GM12878 (cell line): ENCODE results near the gene RDH12. TPM values are rescaled to one million over a fixed set of nuclear protein-coding genes. Genes with fewer than 3 reads are reported as not detected.

ENCODE experiments used
- ATF7 ChIP-seq: fragments of 450-650 bp; IDR thresholded peaks from 2 replicates; pipeline ENCODE4 v1.6.1; 2016; ENCODE audit warnings: low read depth, mild to moderate bottlenecking
- IRF5 ChIP-seq: fragments of 450-650 bp; IDR thresholded peaks from 2 replicates; pipeline ENCODE4 v1.6.1; 2017; ENCODE audit warnings: borderline replicate concordance
- MEF2A ChIP-seq: IDR thresholded peaks from 2 replicates; pipeline ENCODE4 v1.6.1; 2011; ENCODE audit warnings: low read depth, mild to moderate bottlenecking, low read length, moderate library complexity; ENCODE audit not compliant: insufficient read depth
- NR2C1 ChIP-seq: fragments of 450-650 bp; IDR thresholded peaks from 2 replicates; pipeline ENCODE4 v1.6.1; 2017; ENCODE audit warnings: antibody characterized with exemption, mild to moderate bottlenecking, moderate library complexity
- RELB ChIP-seq: fragments of 450-650 bp; IDR thresholded peaks from 2 replicates; pipeline ENCODE4 v1.6.1; 2017; ENCODE audit warnings: low read depth, mild to moderate bottlenecking, moderate library complexity
- polyA plus RNA-seq, 11 experiments: library from polyadenylated mRNA; depleted of rRNA in 4 of 11; unstranded in 6 of 11; stranded (reverse) in 5 of 11; fragments of >200 nt; fragmentation: Nextera tagmentation in 4 of 11; fragmentation: Illumina TruSeq in 1 of 11; extraction: Ambion mirVana in 4 of 11; extraction: Trizol in 1 of 11; gene quantifications; 1 replicate in 1 of 11; 2 replicates in 10 of 11; pipeline versions ENCODE4 v1.2.1 to v1.2.3, GENCODE V29; 2011 to 2016; ENCODE audit warnings: inconsistent platforms in 2 of 11, missing spikeins in 2 of 11, low read depth in 1 of 11
- total RNA-seq, 4 experiments: library from RNA; depleted of rRNA in 3 of 4; stranded (reverse); fragments of >200 nt in 3 of 4; fragmentation: Illumina TruSeq in 1 of 4; extraction: Trizol in 1 of 4; gene quantifications; 2 replicates each; pipeline versions ENCODE4 v1.2.1 to v1.2.3, GENCODE V29; 2013 to 2021
- TF ChIP-seq, protein P1 (sequence below): fragments of 450-650 bp; IDR thresholded peaks from 2 replicates; pipeline ENCODE4 v1.6.1; 2018; ENCODE audit warnings: borderline replicate concordance, mild to moderate bottlenecking; ENCODE audit not compliant: partially characterized antibody

Gene RDH12
- total and polyA plus RNA-seq, 10 of the 15 experiments (the other 5 are each of a cell fraction or from before 2014, with no cell fraction given), result not detected

GRCh38 chr14:67728258-67728657 lies 26.6 kb downstream of the RDH12 start (continued):
- TF ChIP-seq RELB, result no peak
- no peak for TF ChIP-seq IRF5
- no peak for TF ChIP-seq MEF2A
- no peak for TF ChIP-seq NR2C1
- TF ChIP-seq ATF7, result no peak
- TF ChIP-seq, protein P1, sequence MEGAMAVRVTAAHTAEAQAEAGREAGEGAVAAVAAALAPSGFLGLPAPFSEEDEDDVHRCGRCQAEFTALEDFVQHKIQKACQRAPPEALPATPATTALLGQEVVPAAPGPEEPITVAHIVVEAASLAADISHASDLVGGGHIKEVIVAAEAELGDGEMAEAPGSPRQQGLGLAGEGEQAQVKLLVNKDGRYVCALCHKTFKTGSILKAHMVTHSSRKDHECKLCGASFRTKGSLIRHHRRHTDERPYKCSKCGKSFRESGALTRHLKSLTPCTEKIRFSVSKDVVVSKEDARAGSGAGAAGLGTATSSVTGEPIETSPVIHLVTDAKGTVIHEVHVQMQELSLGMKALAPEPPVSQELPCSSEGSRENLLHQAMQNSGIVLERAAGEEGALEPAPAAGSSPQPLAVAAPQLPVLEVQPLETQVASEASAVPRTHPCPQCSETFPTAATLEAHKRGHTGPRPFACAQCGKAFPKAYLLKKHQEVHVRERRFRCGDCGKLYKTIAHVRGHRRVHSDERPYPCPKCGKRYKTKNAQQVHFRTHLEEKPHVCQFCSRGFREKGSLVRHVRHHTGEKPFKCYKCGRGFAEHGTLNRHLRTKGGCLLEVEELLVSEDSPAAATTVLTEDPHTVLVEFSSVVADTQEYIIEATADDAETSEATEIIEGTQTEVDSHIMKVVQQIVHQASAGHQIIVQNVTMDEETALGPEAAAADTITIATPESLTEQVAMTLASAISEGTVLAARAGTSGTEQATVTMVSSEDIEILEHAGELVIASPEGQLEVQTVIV, result no peak
- TF ChIP-seq, all 136 proteins: peak for 0
